Ovary (tissue), 9 donors: ENCODE measurements around the gene TSC2. TPM values are rescaled to one million over a fixed set of nuclear protein-coding genes. Genes with fewer than 3 reads are reported as not detected.
A peak's percentile ranks its signal among the peaks of the same experiment; 100 is the strongest.

ENCODE experiments used
- DNase-seq, 5 donors: peaks; one replicate each; pipeline ENCODE4 v3.0.0-alpha.2; 2019 to 2020
- H3K27ac ChIP-seq, 2 donors: fragments of 200-600 bp; one replicate each; pipeline versions ENCODE4 v1.5.1 to v1.8.0; 2019 to 2022
- H3K27me3 ChIP-seq: fragments of 200-600 bp; one replicate; pipeline ENCODE4 v1.8.0; 2022
- H3K36me3 ChIP-seq: fragments of 200-600 bp; sonication (generic); one replicate; pipeline ENCODE4 v1.5.1; 2019
- H3K4me1 ChIP-seq: one replicate; pipeline ENCODE4 v1.8.1; 2013; ENCODE audit warnings: mild to moderate bottlenecking, moderate library complexity; ENCODE audit not compliant: insufficient read depth
- H3K4me3 ChIP-seq: fragments of 200-600 bp; sonication (generic); one replicate; pipeline ENCODE4 v1.5.1; 2017
- H3K9me3 ChIP-seq, 2 donors: fragments of 200-600 bp in 1 of 2; sonication (generic) in 1 of 2; one replicate each; pipeline versions ENCODE4 v1.5.1 to v1.8.1; 2013 to 2019; ENCODE audit warnings: mild to moderate bottlenecking in 1 of 2, moderate library complexity in 1 of 2
- CTCF ChIP-seq, 3 donors: fragments of 450-650 bp in 2 of 3; fragments of 200-600 bp in 1 of 3; IDR thresholded peaks; one replicate each; pipeline versions ENCODE4 v1.5.1 to v1.8.0; 2016 to 2022; ENCODE audit warnings: antibody characterized with exemption in 3 of 3, mild to moderate bottlenecking in 1 of 3
- EP300 ChIP-seq: sonication (generic); formaldehyde crosslinking; IDR thresholded peaks from one replicate; pipeline ENCODE4 v1.6.1; 2017; ENCODE audit warnings: antibody characterized with exemption
- POLR2A ChIP-seq: fragments of 450-650 bp; IDR thresholded peaks from one replicate; pipeline ENCODE4 v1.6.1; 2017; ENCODE audit warnings: antibody characterized with exemption, mild to moderate bottlenecking, moderate library complexity
- WGBS, 3 donors: extraction: QIAGEN DNeasy Blood & Tissue Kit in 1 of 3; methylation state at CpG; one replicate each; pipeline versions ENCODE4 v1.1.5 to v1.1.7; 2013 to 2017; 5-methylcytosine and 5-hydroxymethylcytosine counted together
- intact Hi-C, 4 donors: fragments of 100-400 bp; cut with DNase I; formaldehyde crosslinking; loops; one replicate each; pipeline versions ENCODE4 v1.11.0 to v1.15.1; 2022 to 2023
- polyA plus RNA-seq, 2 donors: library from polyadenylated mRNA; stranded (reverse); fragments of 200-250 nt in 1 of 2; fragments of 350-450 nt in 1 of 2; fragmentation: Illumina TruSeq in 1 of 2; extraction: RNeasy Lipid Tissue Mini Kit (QIAGEN cat#74804) in 1 of 2; gene quantifications; one replicate each; pipeline ENCODE4 v1.2.3, GENCODE V29; 2013 to 2014
- total RNA-seq, 7 donors: library from RNA; depleted of rRNA in 2 of 7; stranded (reverse); fragments of >200 nt in 2 of 7; fragmentation: NEBNext Ultra II Directional in 3 of 7; extraction: Animal tissue kit (Norgen Biotek cat#: 25700) in 3 of 7; gene quantifications; one replicate each; pipeline versions ENCODE4 v1.1.0 to v1.2.4, GENCODE V29; 2016 to 2023
- donor health status: DM: no; HTN: no; CAD: no; lungs with moderate emphysema.
- donor health status: DM: no; HTN: no; CAD: no.
- donor health status: Bipolar disorder and iron deficiency.
- donor health status: DM: yes; HTN: yes; CAD: no.
- donor health status: DM: no; HTN: no; CAD: no.
- donor health status: DM: yes; HTN: yes; CAD: no.

Gene TSC2
- total and polyA plus RNA-seq, 9 donors: 47.0 to 150 (median 96.0) TPM

- Histone ChIP-seq H3K27me3 (no peaks in the 10 kb centered on the region), H3K36me3 (no peaks in the 10 kb centered on the region), H3K27ac (no peak overlapping the region), H3K9me3 (no peaks in the 10 kb centered on the region), H3K4me1 (peaks cover 6% of the 10 kb centered on the region), H3K4me3 (no peak overlapping the region)
- no peak for DNase-seq
- TF ChIP-seq EP300 (no peak), CTCF (IDR thresholded peaks at IDR 0.05) (no peak), POLR2A (no peak)
- intact Hi-C loops: no loop called here
- WGBS, 3 donors: 81 to 89% (median 83%) methylated on average over 20 of the region's 20 CpGs
Observed at GRCh38 chr16:2088759-2089358, 41.1 kb downstream of the TSC2 start.

- Histone ChIP-seq H3K4me3 (no peak overlapping the region), H3K4me1 (peaks cover 6% of the 10 kb centered on the region), H3K36me3 (no peaks in the 10 kb centered on the region), H3K9me3 (no peaks in the 10 kb centered on the region), H3K27ac (peak overlapping the region in 1 of 2 donors; percentile 20), H3K27me3 (no peaks in the 10 kb centered on the region)
- 63 to 80% (median 63%) methylated on average over 35 to 44 of the region's 44 CpGs for WGBS, 3 donors
- no peak for TF ChIP-seq EP300
- TF ChIP-seq POLR2A: no peak
- no peak for TF ChIP-seq CTCF (IDR thresholded peaks at IDR 0.05)
- peak in 1 of 5 donors; percentile 61 for DNase-seq
- intact Hi-C loops: no loop called here
Observed at GRCh38 chr16:2089706-2090480, 42.1 kb downstream of the TSC2 start.

- no peak overlapping the region for H3K4me3 ChIP-seq
- H3K9me3 ChIP-seq: no peaks in the 10 kb centered on the region
- H3K27ac ChIP-seq: no peak overlapping the region
- no peak for TF ChIP-seq POLR2A
- no peak for TF ChIP-seq EP300
- TF ChIP-seq CTCF (IDR thresholded peaks at IDR 0.05): no peak
- H3K36me3 ChIP-seq: no peaks in the 10 kb centered on the region
- 83 to 95% (median 94%) methylated on average over 13 to 14 of the region's 14 CpGs for WGBS, 3 donors
- no peaks in the 10 kb centered on the region for H3K27me3 ChIP-seq
- intact Hi-C loops: no loop called here
- H3K4me1 ChIP-seq: peaks cover 6% of the 10 kb centered on the region
- peak in 1 of 5 donors; percentile 61 for DNase-seq
Observed at GRCh38 chr16:2090481-2090776, 42.6 kb downstream of the TSC2 start.

- peak; percentile 66 to 85 (median 81) for DNase-seq
- Histone ChIP-seq H3K27me3 (no peaks in the 10 kb centered on the region), H3K9me3 (no peaks in the 10 kb centered on the region), H3K4me1 (peaks cover 6% of the 10 kb centered on the region), H3K27ac (peak overlapping the region in 1 of 2 donors; percentile 60), H3K36me3 (no peaks in the 10 kb centered on the region), H3K4me3 (no peak overlapping the region)
- WGBS, 3 donors: 35 to 68% (median 63%) methylated on average over 71 to 101 of the region's 101 CpGs
- TF ChIP-seq POLR2A: no peak
- TF ChIP-seq EP300: no peak
- no peak for TF ChIP-seq CTCF (IDR thresholded peaks at IDR 0.05)
- intact Hi-C loops: no loop called here
Observed at GRCh38 chr16:2090777-2091546, 43.2 kb downstream of the TSC2 start.
